H1 (cell line): ENCODE data around the gene RNU6-7. TPM values are rescaled to one million over a fixed set of nuclear protein-coding genes. Genes with fewer than 3 reads are reported as not detected.

Experiments used
- CTBP2 ChIP-seq: IDR thresholded peaks from 2 replicates; pipeline ENCODE4 v1.7.0; 2011; ENCODE audit warnings: borderline replicate concordance, mild to moderate bottlenecking, moderate library complexity, mixed read lengths, low read length; ENCODE audit not compliant: insufficient read depth, insufficient read length
- HDAC2 ChIP-seq, 2 experiments: fragments of 300-600 bp in 1 of 2; sonication (generic) in 1 of 2; IDR thresholded peaks; 2 replicates each; pipeline ENCODE4 v1.6.1; 2011 to 2012; ENCODE audit warnings: low read depth in 2 of 2, low read length in 2 of 2, mild to moderate bottlenecking in 2 of 2, moderate library complexity in 2 of 2, borderline replicate concordance in 1 of 2, inconsistent platforms in 1 of 2
- RNF2 ChIP-seq: fragments of 200-900, 300-1000 bp; sonication (generic); IDR thresholded peaks from 2 replicates; pipeline ENCODE4 v1.7.1; 2016; ENCODE audit warnings: borderline replicate concordance, low read depth, mild to moderate bottlenecking, antibody characterized with exemption, low read length; ENCODE audit not compliant: poor library complexity, severe bottlenecking; ENCODE audit errors: missing control alignments
- SIN3A ChIP-seq, 2 experiments: IDR thresholded peaks in 1 of 2; conservative IDR thresholded peaks in 1 of 2; 2 replicates each; pipeline ENCODE4 v1.6.1; 2011 to 2012; ENCODE audit warnings: low read length in 2 of 2, improper control_type of control experiment in 1 of 2, low read depth in 1 of 2, mild to moderate bottlenecking in 1 of 2
- YY1 ChIP-seq: IDR thresholded peaks from 2 replicates; pipeline ENCODE4 v1.6.1; 2011; ENCODE audit warnings: low read depth, mild to moderate bottlenecking, low read length
- polyA plus RNA-seq, 7 experiments: library from polyadenylated mRNA; depleted of rRNA in 3 of 7; stranded (reverse) in 5 of 7; unstranded in 2 of 7; fragments of >200 nt in 5 of 7; fragments of 200-250 nt in 2 of 7; gene quantifications; 1 replicate in 5 of 7; 2 replicates in 1 of 7; 4 replicates in 1 of 7; pipeline versions ENCODE4 v1.2.1 to v1.2.3, GENCODE V29; 2011 to 2013; ENCODE audit warnings: missing spikeins in 2 of 7, mixed read lengths in 2 of 7
- total RNA-seq: library from RNA; stranded (reverse); fragmentation: NEBNext Ultra II Directional; extraction: Animal tissue kit (Norgen Biotek cat#: 25700); gene quantifications from 2 replicates; pipeline ENCODE4 v1.2.1, GENCODE V29; 2021
- TF ChIP-seq, protein P1 (sequence below): IDR thresholded peaks from 2 replicates; pipeline ENCODE4 v1.6.1; 2011; ENCODE audit warnings: low read length, improper control_type of control experiment

RNU6-7 gene
- total and polyA plus RNA-seq, 2 of the 8 experiments (the other 6 are each of a cell fraction or from before 2014, with no cell fraction given): not detected

DNA sequence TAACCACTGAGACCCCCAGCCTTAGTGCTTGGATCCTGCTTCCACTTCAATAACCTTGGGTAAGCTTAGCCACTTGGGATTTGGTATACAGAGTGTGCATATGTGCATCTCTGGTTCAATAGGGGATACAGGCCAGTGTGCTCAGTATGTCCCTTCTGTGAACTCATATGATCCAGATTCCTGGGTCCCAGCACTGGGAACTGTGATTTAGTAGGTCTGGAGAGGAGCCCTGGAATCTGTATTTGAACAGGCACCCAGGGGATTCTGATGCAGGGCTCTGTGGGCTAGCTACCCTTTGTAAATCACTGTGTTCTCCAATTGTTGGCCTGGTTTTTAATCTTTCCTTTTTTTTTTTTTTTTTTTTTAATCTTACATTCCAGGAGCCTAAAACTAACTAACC is 11.0 kb downstream of the RNU6-7 start (continued):
- TF ChIP-seq HDAC2 (IDR thresholded peaks at IDR 0.05; ENCODE audit: borderline replicate concordance in 1 of 2, low read depth in 2 of 2, low read length in 2 of 2) (no peak), CTBP2 (no peak), SIN3A (conservative IDR thresholded peaks at IDR 0.05 in 1 of 2, IDR thresholded peaks at IDR 0.05 in 1 of 2; ENCODE audit: low read depth in 1 of 2, low read length in 2 of 2) (no peak), YY1 (no peak), RNF2 (no peak)
- TF ChIP-seq, protein P1, sequence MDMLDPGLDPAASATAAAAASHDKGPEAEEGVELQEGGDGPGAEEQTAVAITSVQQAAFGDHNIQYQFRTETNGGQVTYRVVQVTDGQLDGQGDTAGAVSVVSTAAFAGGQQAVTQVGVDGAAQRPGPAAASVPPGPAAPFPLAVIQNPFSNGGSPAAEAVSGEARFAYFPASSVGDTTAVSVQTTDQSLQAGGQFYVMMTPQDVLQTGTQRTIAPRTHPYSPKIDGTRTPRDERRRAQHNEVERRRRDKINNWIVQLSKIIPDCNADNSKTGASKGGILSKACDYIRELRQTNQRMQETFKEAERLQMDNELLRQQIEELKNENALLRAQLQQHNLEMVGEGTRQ: no peak
